Right lobe of liver (tissue), 4 donors: ENCODE results near the gene HEXB.
A peak's percentile ranks its signal among the peaks of the same experiment; 100 is the strongest.

Experiments used
- POLR2A ChIP-seq: fragments of 450-650 bp; IDR thresholded peaks from one replicate; pipeline ENCODE4 v1.6.1; 2017; ENCODE audit warnings: antibody characterized with exemption, mild to moderate bottlenecking
- TF ChIP-seq, protein P1 (sequence below), 4 donors: fragments of 200-600 bp in 3 of 4; fragments of 450-650 bp in 1 of 4; IDR thresholded peaks; one replicate each; pipeline versions ENCODE4 v1.5.1 to v1.8.0; 2016 to 2022; ENCODE audit warnings: antibody characterized with exemption in 4 of 4, mild to moderate bottlenecking in 2 of 4
- donor health status: DM: no; HTN: no; CAD: no.
- donor health status: DM: no; HTN: no; CAD: no.
- donor health status: DM: no; HTN: yes; CAD: no.

DNA sequence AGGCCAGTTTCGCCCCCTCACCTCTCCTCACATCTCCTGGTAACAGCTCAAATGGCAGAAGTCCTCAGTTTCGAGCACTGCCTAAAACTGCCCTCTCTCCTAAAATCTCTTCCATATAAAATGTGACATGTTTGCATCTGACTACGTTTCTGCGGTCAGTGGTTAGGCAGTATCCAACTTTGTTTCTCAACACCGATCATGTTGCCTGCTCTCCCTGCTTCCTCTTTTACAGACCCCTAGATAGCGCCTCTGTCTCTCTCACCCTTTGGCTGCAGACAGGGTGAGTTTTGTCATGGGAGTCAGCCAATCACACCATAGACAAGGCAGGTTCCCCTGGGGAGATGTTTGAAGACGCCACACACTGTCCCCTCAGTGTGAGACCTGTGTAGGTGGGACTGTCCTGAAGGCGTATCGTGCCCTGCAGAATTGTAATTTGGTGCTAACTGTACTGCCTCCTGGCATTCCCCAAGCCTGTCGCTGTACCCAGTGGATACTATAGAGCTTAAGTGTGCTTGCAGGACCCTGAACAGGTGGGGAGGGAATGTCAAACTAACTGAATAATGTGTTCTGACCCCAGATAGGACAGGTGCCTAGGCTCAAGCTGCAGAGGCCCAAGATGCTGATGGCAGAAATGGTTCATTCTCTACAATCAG, 1.1 kb downstream of the HEXB start:
- TF ChIP-seq, protein P1, sequence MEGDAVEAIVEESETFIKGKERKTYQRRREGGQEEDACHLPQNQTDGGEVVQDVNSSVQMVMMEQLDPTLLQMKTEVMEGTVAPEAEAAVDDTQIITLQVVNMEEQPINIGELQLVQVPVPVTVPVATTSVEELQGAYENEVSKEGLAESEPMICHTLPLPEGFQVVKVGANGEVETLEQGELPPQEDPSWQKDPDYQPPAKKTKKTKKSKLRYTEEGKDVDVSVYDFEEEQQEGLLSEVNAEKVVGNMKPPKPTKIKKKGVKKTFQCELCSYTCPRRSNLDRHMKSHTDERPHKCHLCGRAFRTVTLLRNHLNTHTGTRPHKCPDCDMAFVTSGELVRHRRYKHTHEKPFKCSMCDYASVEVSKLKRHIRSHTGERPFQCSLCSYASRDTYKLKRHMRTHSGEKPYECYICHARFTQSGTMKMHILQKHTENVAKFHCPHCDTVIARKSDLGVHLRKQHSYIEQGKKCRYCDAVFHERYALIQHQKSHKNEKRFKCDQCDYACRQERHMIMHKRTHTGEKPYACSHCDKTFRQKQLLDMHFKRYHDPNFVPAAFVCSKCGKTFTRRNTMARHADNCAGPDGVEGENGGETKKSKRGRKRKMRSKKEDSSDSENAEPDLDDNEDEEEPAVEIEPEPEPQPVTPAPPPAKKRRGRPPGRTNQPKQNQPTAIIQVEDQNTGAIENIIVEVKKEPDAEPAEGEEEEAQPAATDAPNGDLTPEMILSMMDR (IDR thresholded peaks at IDR 0.05), result no peak
- peak; percentile 28 for TF ChIP-seq POLR2A
